ENCODE data around the gene SKP2. TPM values are rescaled to one million over a fixed set of nuclear protein-coding genes. Genes with fewer than 3 reads are reported as not detected.

The SKP2 gene
- total and polyA plus RNA-seq, 2 donors (not counting 3 experiments of a cell fraction or from before 2014, with no cell fraction given): 12.5 to 40.9 TPM

DNA sequence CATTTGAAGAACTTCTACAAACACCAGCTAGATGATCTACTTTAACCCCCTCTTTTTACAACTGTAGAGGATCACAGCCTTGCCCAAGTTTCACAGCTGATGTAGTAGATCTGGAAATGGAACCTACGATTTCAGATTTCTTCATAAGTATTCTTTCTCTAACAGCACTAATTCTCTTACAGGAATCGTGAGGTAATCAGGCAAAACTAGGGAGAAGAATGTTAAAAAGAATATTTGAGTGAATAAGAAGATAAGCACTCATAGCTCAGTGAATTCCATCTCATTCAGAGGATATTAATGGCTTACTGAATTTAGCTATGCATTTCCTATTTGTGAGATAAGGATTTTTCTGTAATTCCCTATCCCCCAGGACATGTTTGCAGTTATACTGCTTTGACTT is 47.7 kb downstream of the SKP2 start:
- dilution Hi-C loops (cut with MboI; ENCODE audit: extremely low pct_ligation_motif_present, low sequenced_read_pairs) (no loop called here), intact Hi-C loops (cut with micrococcal nuclease) (no loop called here)
- TF ChIP-seq GATA2 (IDR thresholded peaks at IDR 0.05; ENCODE audit: insufficient read depth, insufficient read length, low read depth, low read length): no peak
- TF ChIP-seq FOS (IDR thresholded peaks at IDR 0.05; ENCODE audit: borderline replicate concordance, insufficient read depth, low read length): no peak
- no peak for TF ChIP-seq POLR2AphosphoS5 (IDR thresholded peaks at IDR 0.05; ENCODE audit: insufficient read depth, low read depth, low read length)
- no peak for TF ChIP-seq MYC (IDR thresholded peaks at IDR 0.05; ENCODE audit: low read depth, low read length)
- TF ChIP-seq JUN (IDR thresholded peaks at IDR 0.05; ENCODE audit: borderline replicate concordance, insufficient read depth, insufficient read length, low read depth): no peak
- no peak for TF ChIP-seq CTCF (IDR thresholded peaks at IDR 0.05; ENCODE audit: extremely low read depth in 1 of 2, insufficient read depth in 1 of 2, low read depth in 1 of 2, low read length in 2 of 2)
- no peak for TF ChIP-seq POLR2A (IDR thresholded peaks at IDR 0.05; ENCODE audit: low read depth, low read length)
- no peak for TF ChIP-seq EZH2 (IDR thresholded peaks at IDR 0.05; ENCODE audit: borderline replicate concordance, low read depth, low read length, severe bottlenecking)
- H3K9me3 ChIP-seq (replicated peaks; ENCODE audit: control insufficient read depth, insufficient read depth, low read length): no peaks in the 10 kb centered on the region
- no peaks in the 10 kb centered on the region for H3K9me1 ChIP-seq (replicated peaks; ENCODE audit: control insufficient read depth, extremely low read depth, insufficient read depth, low read length)
- DNase-seq (ENCODE audit: low read depth, low spot score): no peak
- CTCF ChIA-PET: interaction anchor here (1.4 to 4.0 kb wide), 2 partner anchors 21 to 41 kb away, joined by 4 to 21 read pairs; no protein-coding TSS in a partner anchor
- peaks cover 12% of the 10 kb centered on the region for H3K4me1 ChIP-seq (ENCODE audit: control insufficient read depth, extremely low read depth, insufficient read depth, low read length)
- peaks cover 0 to 9% of the 10 kb centered on the region in 2 experiments for H3K36me3 ChIP-seq (ENCODE audit: control insufficient read depth in 2 of 2, extremely low read depth in 1 of 2, insufficient read depth in 2 of 2, low read length in 2 of 2)
- no peak overlapping the region for H3K4me2 ChIP-seq (ENCODE audit: insufficient read depth, low read length)
- no peaks in the 10 kb centered on the region for H3K27me3 ChIP-seq (ENCODE audit: control insufficient read depth in 2 of 2, insufficient read depth in 2 of 2, low read length in 2 of 2)
- no peak overlapping the region for H3K27ac ChIP-seq (ENCODE audit: insufficient read depth, low read depth, low read length)
- no peak overlapping the region for H3K4me3 ChIP-seq (replicated peaks in 1 of 3; ENCODE audit: insufficient read depth in 1 of 3, low read depth in 1 of 3, low read length in 3 of 3)
- POLR2A ChIA-PET: no interaction called here
- no peaks in the 10 kb centered on the region for H4K20me1 ChIP-seq (replicated peaks; ENCODE audit: control insufficient read depth, extremely low read depth, insufficient read depth, low read length)
- no peak overlapping the region for H2AFZ ChIP-seq (ENCODE audit: low read depth, low read length)
- BruUV-seq (replicated peaks): no TSS peak
- H3K9ac ChIP-seq (replicated peaks; ENCODE audit: extremely low read depth, insufficient read depth, low read length): no peak overlapping the region
- no peak for FAIRE-seq
- no peaks in the 10 kb centered on the region for H3K79me2 ChIP-seq (ENCODE audit: control insufficient read depth, insufficient read depth, low read length)

Measured in endothelial cell of umbilical vein (primary cell).